ENCODE data around the gene SCN1B. TPM values are rescaled to one million over a fixed set of nuclear protein-coding genes. Genes with fewer than 3 reads are reported as not detected.
A peak's percentile ranks its signal among the peaks of the same experiment; 100 is the strongest.
"Not testable (repeated sequence)": the region's sequence is repeated elsewhere in the genome, so short reads cannot be mapped to it uniquely, and the experiment has no call there.

Gene SCN1B
- total RNA-seq, 2 donors from 2014 or later = 2.7 to 4.7 TPM

DNA sequence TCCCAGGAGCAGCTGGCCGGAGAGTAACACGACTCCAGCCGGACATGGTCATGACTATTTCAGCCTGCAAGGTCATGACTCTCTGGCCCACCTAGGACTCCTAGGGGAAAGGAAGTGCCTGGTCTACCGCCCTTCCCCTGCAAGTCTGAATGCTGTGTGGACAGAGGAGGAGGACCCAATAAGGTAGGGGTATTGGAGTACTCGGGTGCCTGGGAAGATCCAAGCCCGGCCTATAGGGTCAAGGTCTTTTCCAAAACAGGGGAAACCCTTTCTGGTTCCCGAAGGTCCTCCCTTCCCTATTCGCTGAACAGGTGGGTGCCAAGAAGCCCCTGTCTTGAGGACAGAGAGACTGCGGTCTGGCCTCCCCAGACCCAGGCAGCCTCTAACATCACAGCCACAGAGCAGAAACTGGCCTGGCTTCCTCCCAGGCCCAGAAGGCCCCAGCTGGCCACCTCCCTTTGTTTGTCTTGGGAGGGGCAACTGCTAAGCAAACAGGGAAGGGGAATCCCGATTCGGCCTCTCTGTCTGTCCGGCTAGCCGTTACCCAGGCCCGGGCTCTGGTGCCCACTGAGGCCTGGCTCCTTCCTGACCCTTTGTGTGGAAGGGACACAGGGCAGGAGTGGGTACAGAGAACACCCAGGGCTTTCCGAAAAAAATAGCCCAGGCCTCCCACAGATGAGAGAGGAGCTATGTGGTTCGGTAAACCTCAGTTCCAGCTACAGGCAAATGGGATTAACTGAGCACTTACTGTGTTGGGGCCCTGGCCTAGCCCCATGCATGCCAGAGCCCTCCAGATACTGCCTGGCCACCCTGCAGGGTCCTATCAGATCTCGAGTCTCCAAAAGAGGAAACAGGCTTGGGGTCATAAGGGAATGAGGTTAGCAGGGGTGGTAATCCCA lies 35.4 kb upstream of the SCN1B start:
- H3K9me3 Mint-ChIP-seq = peaks cover 0 to 1% of the 10 kb centered on the region in 2 donors
- DNase-seq (no peak), ATAC-seq (replicated peaks in 1 of 2) (no peak)
- no peak overlapping the region for H3K27ac Mint-ChIP-seq
- peaks cover 69% of the 10 kb centered on the region for H3K4me1 Mint-ChIP-seq (ENCODE audit: low read depth)
- H3K4me3 Mint-ChIP-seq = no peak overlapping the region
- peaks cover 3 to 13% of the 10 kb centered on the region in 2 donors for H3K36me3 Mint-ChIP-seq (ENCODE audit: insufficient read depth in 2 of 2)
- H3K27me3 Mint-ChIP-seq (ENCODE audit: low read depth) = no peaks in the 10 kb centered on the region

DNA sequence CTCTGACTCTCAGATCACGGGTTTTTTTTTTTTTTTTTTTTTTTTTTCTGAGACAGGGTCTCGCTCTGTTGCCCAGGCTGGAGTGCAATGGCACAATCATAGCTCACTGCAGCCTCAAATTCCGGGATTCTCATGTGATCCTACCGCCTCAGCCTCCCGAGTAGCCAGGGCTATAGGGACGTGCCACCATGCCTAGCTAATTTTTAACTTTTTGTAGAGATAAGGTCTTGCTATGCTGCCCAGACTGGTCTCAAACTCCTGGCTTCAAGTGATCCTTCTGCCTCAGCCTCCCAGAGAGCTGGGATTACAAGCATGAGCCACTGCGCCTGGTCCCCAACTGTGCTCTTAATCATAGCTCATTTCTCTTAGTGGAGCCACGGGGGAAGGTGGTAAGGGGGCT lies 34.7 kb upstream of the SCN1B start:
- Mint-ChIP-seq H3K4me3 (no peak overlapping the region), H3K9me3 (peaks cover 0 to 1% of the 10 kb centered on the region in 2 donors), H3K27ac (no peak overlapping the region), H3K36me3 (ENCODE audit: insufficient read depth in 2 of 2) (peaks cover 3 to 14% of the 10 kb centered on the region in 2 donors), H3K4me1 (ENCODE audit: low read depth) (peaks cover 62% of the 10 kb centered on the region), H3K27me3 (ENCODE audit: low read depth) (no peaks in the 10 kb centered on the region)
- ATAC-seq (replicated peaks in 1 of 2) = no peak
- DNase-seq = no peak

DNA sequence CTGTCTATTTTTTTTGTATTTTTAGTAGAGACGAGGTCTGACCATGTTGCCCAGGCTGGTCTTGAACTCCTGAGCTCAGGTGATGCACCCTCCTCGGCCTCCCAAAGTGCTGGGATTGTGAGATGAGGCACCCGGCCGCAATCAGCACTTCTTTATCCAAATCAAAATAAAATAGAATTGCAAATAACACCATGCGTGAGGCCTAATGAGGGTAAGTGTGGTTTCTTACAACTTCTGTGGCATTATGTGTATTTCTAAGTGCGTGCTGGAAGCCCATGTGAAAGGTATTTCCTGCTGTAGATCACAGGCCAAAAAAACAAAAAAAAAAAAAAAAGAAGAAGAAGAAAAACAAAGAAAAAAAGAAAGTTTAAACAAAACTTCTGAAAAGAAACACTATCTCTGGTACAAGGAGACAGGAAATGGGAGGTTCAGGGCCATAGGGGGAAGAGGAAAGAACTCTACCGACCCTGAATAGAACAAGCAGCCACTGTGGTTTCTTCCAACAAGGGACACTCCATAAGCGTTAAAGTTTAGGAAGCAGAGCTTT lies 33.1 kb upstream of the SCN1B start:
- H3K27me3 Mint-ChIP-seq (ENCODE audit: low read depth) = no peaks in the 10 kb centered on the region
- H3K4me3 Mint-ChIP-seq = peak overlapping the region; percentile 87 to 98
- ATAC-seq (replicated peaks in 1 of 2) = no peak
- DNase-seq = no peak
- peak overlapping the region; percentile 100 for H3K27ac Mint-ChIP-seq
- H3K9me3 Mint-ChIP-seq = no peaks in the 10 kb centered on the region
- peaks cover 54% of the 10 kb centered on the region for H3K4me1 Mint-ChIP-seq (ENCODE audit: low read depth)
- peaks cover 13 to 20% of the 10 kb centered on the region in 2 donors for H3K36me3 Mint-ChIP-seq (ENCODE audit: insufficient read depth in 2 of 2)

DNA sequence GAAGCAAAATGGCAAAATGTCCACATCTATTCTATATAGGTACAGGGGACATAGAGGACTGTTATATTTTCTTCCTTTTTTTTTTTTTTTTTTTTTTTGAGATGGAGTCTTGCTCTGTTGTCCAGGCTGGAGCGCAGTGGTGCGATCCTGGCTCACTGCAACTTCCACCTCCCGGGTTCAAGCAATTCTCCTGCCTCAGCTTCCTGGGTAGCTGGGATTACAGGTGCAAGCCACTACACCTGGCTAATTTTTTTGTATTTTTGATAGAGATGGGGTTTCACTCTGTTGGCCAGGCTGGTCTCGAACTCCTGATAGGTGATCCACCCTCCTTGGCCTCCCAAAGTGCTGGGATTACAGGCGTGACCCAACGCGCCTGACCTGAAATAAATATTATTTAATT lies 32.0 kb upstream of the SCN1B start:
- not testable (repeated sequence) for H3K27me3 Mint-ChIP-seq (ENCODE audit: low read depth)
- H3K4me1 Mint-ChIP-seq (ENCODE audit: low read depth) = peaks cover 60% of the 10 kb centered on the region

DNA sequence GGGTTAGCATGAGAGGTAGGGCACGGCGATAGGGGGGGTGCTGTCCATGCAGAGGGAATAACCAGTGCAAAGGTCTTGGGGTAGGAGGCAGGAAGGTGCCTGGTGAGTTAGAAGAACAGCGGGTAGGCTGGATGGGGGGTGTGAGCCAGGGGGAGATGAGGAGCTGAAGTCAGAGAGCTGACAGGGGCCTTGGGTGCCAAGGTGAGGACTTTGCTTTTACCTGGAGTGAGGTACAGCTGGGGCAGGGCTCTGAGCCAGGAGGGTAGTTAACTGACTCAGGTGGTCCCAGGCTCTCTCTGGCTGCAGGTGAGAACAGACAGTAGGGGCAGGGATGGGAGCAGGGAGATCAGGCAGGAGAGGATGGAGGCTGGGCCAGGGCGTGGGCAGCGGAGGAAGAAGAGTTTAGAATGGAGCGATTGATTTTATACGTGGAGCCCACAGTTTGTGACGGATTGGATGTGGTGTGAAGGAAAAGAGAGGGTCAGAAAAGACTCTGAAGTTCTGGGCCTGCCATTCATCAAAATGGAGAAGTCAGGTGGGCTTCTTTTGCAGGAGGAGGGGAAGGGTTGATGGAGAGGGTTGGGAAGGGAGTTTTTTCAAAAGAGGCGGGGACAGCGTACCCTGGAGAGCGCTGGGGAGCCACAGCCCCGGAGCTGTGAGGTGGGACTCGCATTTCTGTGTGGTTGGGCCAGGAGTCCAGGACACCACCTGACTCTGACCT lies 31.3 kb upstream of the SCN1B start:
- DNase-seq (peak in 1 of 2 donors; percentile 37), ATAC-seq (replicated peaks in 1 of 2) (no peak)
- Mint-ChIP-seq H3K4me3 (peak overlapping the region; percentile 76 to 98), H3K36me3 (ENCODE audit: insufficient read depth in 2 of 2) (peaks cover 22 to 32% of the 10 kb centered on the region in 2 donors), H3K27me3 (ENCODE audit: low read depth) (no peaks in the 10 kb centered on the region), H3K4me1 (ENCODE audit: low read depth) (peaks cover 67% of the 10 kb centered on the region), H3K27ac (peak overlapping the region; percentile 81), H3K9me3 (no peaks in the 10 kb centered on the region)

More for the DNA sequence above, 32.0 kb upstream of the SCN1B start:
- H3K4me3 Mint-ChIP-seq = peak overlapping the region; percentile 87 to 98
- not testable (repeated sequence) for H3K9me3 Mint-ChIP-seq; ATAC-seq (replicated peaks in 1 of 2); DNase-seq
- peak overlapping the region; percentile 100 for H3K27ac Mint-ChIP-seq
- H3K36me3 Mint-ChIP-seq (ENCODE audit: insufficient read depth in 2 of 2) = peaks cover 19 to 27% of the 10 kb centered on the region in 2 donors

DNA sequence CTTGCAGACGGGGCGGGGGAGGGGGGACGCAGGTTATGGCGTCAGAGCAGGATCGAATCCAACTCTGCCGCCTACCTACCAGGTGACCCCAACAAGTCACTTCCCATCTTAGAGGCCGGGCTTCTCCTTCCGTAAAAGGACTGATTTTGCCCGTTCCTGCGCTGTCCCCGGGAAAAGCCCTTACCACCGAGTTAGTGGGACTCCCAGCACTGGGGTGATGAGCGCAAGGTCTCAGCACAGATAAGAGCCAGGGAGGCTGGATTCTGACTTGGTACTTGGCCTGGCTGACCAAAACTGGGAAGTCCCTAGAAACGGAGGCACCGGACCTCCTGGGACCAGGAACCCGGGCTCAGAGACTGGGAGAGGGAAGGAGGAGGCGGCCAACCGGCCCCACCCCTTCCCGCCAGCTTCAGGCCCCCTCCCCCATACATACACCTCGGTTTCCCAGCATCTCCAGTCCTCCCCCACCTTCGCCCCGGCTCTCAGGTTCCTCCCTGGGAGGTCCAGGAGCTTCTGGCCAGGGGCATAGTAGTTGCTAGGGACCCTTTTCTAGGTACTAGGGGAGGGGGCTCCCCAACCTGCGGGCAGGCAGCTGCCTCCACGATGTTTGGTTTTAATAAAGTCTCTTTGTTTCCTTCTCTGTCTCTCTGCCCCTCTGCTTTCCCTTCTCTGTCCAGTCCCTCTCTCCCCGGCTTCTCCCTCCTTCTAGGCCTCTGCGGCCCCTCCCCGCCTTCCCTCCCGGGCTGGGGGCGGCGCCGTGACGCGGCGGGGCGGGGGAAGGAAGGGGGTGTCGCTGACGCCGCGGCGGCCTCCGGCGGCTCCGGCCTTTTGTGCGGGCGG lies 30.6 kb upstream of the SCN1B start, which contains the start of gene GRAMD1A:
Gene GRAMD1A, plus strand, starts transcription at position 826 of the 840 bp plus-strand sequence. CDS start 156 bp downstream, outside the sequence.
- Mint-ChIP-seq H3K4me1 (ENCODE audit: low read depth) (peaks cover 72% of the 10 kb centered on the region), H3K36me3 (ENCODE audit: insufficient read depth in 2 of 2) (peaks cover 22 to 32% of the 10 kb centered on the region in 2 donors)
- ATAC-seq (replicated peaks in 1 of 2) = peak; percentile 72 to 73

DNA sequence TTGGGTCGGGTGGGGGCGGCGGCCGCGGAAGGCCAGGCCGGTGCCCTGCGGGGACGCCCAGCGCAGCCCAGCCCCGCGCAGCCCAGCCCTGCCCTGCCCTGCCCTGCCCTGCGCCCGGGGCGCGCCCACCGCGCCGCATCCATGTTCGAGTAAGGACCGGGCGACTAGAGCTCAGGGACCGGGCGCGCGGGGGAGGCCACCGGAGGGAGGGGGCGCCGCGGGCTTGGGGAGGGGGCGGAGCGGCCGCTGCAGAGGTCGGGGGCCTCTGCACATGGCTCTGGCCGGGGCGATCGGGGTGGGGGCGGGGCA lies 30.0 kb upstream of the SCN1B start:
- Mint-ChIP-seq H3K27ac (no peak overlapping the region), H3K4me3 (no peak overlapping the region), H3K36me3 (ENCODE audit: insufficient read depth in 2 of 2) (peaks cover 23 to 32% of the 10 kb centered on the region in 2 donors), H3K9me3 (no peaks in the 10 kb centered on the region), H3K4me1 (ENCODE audit: low read depth) (peaks cover 78% of the 10 kb centered on the region), H3K27me3 (ENCODE audit: low read depth) (no peaks in the 10 kb centered on the region)
- DNase-seq (no peak), ATAC-seq (replicated peaks in 1 of 2) (no peak)

More for the DNA sequence above, 30.6 kb upstream of the SCN1B start, which contains the start of gene GRAMD1A:
- no peaks in the 10 kb centered on the region for H3K27me3 Mint-ChIP-seq (ENCODE audit: low read depth)
- H3K27ac Mint-ChIP-seq = peak within 1 kb of the TSS; percentile 85
- peak; percentile 81 to 88 for DNase-seq
- peak within 1 kb of the TSS; percentile 87 to 98 for H3K4me3 Mint-ChIP-seq
- no peaks in the 10 kb centered on the region for H3K9me3 Mint-ChIP-seq

DNA sequence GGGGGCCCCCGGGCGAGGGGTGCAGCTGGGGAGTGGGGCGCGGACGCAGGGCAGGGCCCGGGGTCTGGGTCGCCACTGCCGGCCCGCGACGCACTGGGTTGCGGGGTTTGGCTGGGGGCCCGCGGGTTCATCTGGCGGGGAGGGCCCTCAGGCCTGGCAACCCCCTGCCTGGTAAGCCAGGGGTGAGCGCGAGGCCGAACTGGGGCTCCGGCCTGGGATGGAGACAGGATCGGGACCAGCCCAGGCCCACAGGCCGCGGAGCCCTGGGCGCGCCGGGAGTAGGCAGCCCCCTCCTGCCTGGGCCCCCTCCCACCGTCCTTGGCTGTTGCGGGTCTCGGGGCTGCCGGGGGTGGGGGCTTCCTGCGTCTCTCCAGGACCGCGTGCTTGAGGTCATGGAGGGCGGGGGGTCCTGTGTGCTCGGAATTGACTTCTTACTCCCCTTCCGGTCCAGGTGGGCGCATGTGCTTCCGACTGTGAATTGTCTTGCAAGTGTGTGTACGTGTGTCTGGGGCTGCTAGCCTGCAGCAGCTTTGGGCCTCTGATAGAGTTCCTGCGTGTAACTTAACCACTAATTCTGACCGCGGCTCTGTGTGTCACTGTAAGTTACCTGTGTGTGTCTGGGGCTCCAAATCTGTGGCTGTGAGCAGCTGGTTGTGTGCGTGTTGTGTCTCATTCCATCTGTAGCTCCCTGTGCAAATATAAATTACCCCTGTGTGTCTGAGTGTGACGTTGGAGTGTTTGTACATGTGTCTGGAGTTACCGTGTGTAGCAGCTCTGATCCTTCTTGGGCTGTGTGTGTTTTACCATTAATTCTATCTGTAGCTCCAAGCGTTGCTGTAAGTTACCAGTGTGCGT lies 29.4 kb upstream of the SCN1B start:
- peak overlapping the region; percentile 85 for H3K27ac Mint-ChIP-seq
- H3K9me3 Mint-ChIP-seq = no peaks in the 10 kb centered on the region
- DNase-seq = peak; percentile 63 to 65
- H3K36me3 Mint-ChIP-seq (ENCODE audit: insufficient read depth in 2 of 2) = peaks cover 23 to 31% of the 10 kb centered on the region in 2 donors
- ATAC-seq (replicated peaks in 1 of 2) = peak; percentile 40
- H3K4me3 Mint-ChIP-seq = peak overlapping the region; percentile 87 to 94
- H3K27me3 Mint-ChIP-seq (ENCODE audit: low read depth) = no peaks in the 10 kb centered on the region
- H3K4me1 Mint-ChIP-seq (ENCODE audit: low read depth) = peaks cover 78% of the 10 kb centered on the region

DNA sequence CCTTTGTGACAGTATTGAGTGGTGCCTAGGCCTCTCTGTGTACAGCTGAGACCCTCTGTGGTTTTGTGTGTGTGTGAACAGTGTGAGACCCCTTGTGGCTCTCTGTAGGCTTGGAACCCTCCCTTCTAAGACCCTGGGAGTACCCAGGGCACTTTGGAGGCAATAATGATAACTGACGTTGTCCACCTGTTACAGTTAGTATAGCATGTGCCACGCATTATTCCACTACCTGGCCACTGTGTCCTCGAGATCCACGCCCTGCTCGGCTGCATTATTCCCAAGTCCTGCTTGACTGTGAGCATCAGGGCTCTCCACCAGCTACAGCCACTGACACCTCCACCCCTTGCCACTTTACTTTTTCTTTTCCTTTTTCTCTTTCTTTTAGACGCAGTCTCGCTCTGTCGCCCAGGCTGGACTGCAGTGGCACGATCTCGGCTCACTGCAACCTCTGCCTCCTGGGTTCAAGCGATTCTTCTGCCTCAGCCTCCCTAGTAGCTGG lies 28.2 kb upstream of the SCN1B start:
- H3K4me3 Mint-ChIP-seq = peak overlapping the region; percentile 87 to 94
- peak overlapping the region; percentile 85 for H3K27ac Mint-ChIP-seq
- H3K36me3 Mint-ChIP-seq (ENCODE audit: insufficient read depth in 2 of 2) = peaks cover 26 to 39% of the 10 kb centered on the region in 2 donors
- peaks cover 76% of the 10 kb centered on the region for H3K4me1 Mint-ChIP-seq (ENCODE audit: low read depth)
- H3K27me3 Mint-ChIP-seq (ENCODE audit: low read depth) = no peaks in the 10 kb centered on the region
- H3K9me3 Mint-ChIP-seq = no peaks in the 10 kb centered on the region
- DNase-seq (no peak), ATAC-seq (replicated peaks in 1 of 2) (no peak)

DNA sequence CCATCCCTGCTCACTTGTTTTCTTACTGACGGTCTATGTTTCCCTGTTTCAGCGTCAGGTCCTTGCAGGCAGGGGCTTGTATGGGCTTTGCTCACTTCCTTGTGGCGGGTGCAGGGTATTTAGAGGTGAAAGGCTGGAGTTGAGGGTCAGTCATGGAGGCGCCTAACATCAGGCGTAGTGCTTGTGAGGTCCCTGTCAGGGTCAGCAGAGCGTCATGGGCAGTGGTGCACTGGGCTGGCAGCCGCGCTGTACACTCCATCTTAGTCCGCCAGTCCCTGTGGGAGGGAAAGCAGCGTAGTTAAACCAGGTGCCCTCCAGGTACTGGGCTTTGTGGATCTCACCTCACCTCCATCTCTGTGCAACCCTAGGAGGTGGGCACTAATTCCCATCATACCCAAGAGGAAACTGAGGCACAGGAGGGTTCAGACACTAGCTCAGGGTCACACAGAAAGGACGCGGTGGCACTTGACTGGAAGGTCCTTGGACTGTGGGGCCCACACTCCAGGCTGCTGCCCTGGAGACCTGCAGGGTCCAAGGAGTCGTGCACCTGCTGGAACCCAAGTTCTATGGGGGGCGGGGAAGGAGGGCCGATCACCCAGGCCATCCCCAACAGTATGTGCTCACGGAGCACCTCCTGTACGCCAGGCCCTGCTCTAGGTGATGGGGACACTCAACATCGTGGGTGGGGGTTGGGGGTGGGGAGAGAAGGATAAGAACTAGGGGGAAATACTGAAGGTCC lies 25.6 kb upstream of the SCN1B start:
- no peak for DNase-seq
- H3K36me3 Mint-ChIP-seq (ENCODE audit: insufficient read depth in 2 of 2) = peaks cover 23 to 40% of the 10 kb centered on the region in 2 donors
- H3K4me1 Mint-ChIP-seq (ENCODE audit: low read depth) = peaks cover 67% of the 10 kb centered on the region
- no peaks in the 10 kb centered on the region for H3K9me3 Mint-ChIP-seq
- H3K27ac Mint-ChIP-seq = peak overlapping the region; percentile 6
- no peaks in the 10 kb centered on the region for H3K27me3 Mint-ChIP-seq (ENCODE audit: low read depth)
- ATAC-seq (replicated peaks in 1 of 2) = no peak
- H3K4me3 Mint-ChIP-seq = peak overlapping the region; percentile 16 to 94

All from activated T-cell treated with anti-CD3 and anti-CD28 coated beads, Interleukin-2, amount 50 U/mL, for 72 hours (primary cell).